Activated CD8-positive, alpha-beta T cell treated with anti-CD3 and anti-CD28 coated beads for 36 hours (primary cell): Measurements from ENCODE around the gene GOSR2. TPM values are rescaled to one million over a fixed set of nuclear protein-coding genes. Genes with fewer than 3 reads are reported as not detected.

Experiments used
- ATAC-seq: fragments of 200-7000 bp; cut with Tn5 transposase; one replicate; pipeline ENCODE4 v1.10.0; 2021; ENCODE audit warnings: mild to moderate bottlenecking, moderate library complexity
- CTCF ChIA-PET: fragments of 350-600 bp; sonication (Branson Sonifier 250); formaldehyde crosslinking; loops from one replicate; lab custom pipeline; 2021; ENCODE audit warnings: antibody characterized with exemption; lab: Charles Lee
- POLR2A ChIA-PET: fragments of 350-600 bp; sonication (Branson Sonifier 250); formaldehyde crosslinking; loops from one replicate; lab custom pipeline; 2021; ENCODE audit warnings: antibody characterized with exemption; lab: Charles Lee
- DNase-seq: peaks from one replicate; pipeline ENCODE4 v3.0.0-alpha.2; 2020
- H3K27ac Mint-ChIP-seq: one replicate; pipeline ENCODE4 v1.8.0; 2021; ENCODE audit warnings: mild to moderate bottlenecking, mixed read lengths
- H3K27me3 Mint-ChIP-seq: one replicate; pipeline ENCODE4 v1.8.0; 2021; ENCODE audit warnings: mixed read lengths
- H3K36me3 Mint-ChIP-seq: one replicate; pipeline ENCODE4 v1.8.0; 2021; ENCODE audit warnings: low read depth, mixed read lengths
- H3K4me1 Mint-ChIP-seq: one replicate; pipeline ENCODE4 v1.8.0; 2021; ENCODE audit warnings: low read depth, mixed read lengths
- H3K4me3 Mint-ChIP-seq: one replicate; pipeline ENCODE4 v1.8.0; 2021; ENCODE audit warnings: mild to moderate bottlenecking, moderate library complexity, mixed read lengths
- H3K9me3 Mint-ChIP-seq: one replicate; pipeline ENCODE4 v1.8.0; 2021; ENCODE audit warnings: mixed read lengths
- CTCF ChIP-seq: fragments of 200-600 bp; IDR thresholded peaks from one replicate; pipeline ENCODE4 v1.8.0; 2022; ENCODE audit warnings: antibody characterized with exemption, mild to moderate bottlenecking
- intact Hi-C: fragments of 100-400 bp; cut with micrococcal nuclease; formaldehyde crosslinking; loops from one replicate; pipeline ENCODE4 v1.10.0; 2022
- total RNA-seq, 2 experiments: library from RNA; stranded (reverse); gene quantifications; one replicate each; pipeline ENCODE4 v1.2.3, GENCODE V29; 2021

GOSR2 gene
- total RNA-seq, 2 experiments from 2014 or later: 44.8 to 50.0 TPM

GRCh38 chr17:46908068-46908737, 14.8 kb upstream of the GOSR2 start:
- no peak for DNase-seq
- TF ChIP-seq CTCF: no peak
- ChIA-PET POLR2A (no interaction called here), CTCF (interaction anchor here (1.4 kb wide), 1 partner anchor 33 kb away, joined by 3 read pairs; no protein-coding TSS in a partner anchor)
- H3K27ac Mint-ChIP-seq: no peak overlapping the region
- no peaks in the 10 kb centered on the region for H3K36me3 Mint-ChIP-seq
- no peak for ATAC-seq
- intact Hi-C loops: no loop called here
- peaks cover 3% of the 10 kb centered on the region for H3K4me1 Mint-ChIP-seq
- H3K9me3 Mint-ChIP-seq: no peaks in the 10 kb centered on the region
- no peak overlapping the region for H3K4me3 Mint-ChIP-seq
- H3K27me3 Mint-ChIP-seq: peaks cover 3% of the 10 kb centered on the region

GRCh38 chr17:46910179-46910927, 12.6 kb upstream of the GOSR2 start:
- CTCF ChIA-PET: interaction anchor here (2.7 kb wide), 1 partner anchor 32 kb away, joined by 9 read pairs; no protein-coding TSS in a partner anchor
- Mint-ChIP-seq H3K27ac (no peak overlapping the region), H3K4me3 (no peak overlapping the region), H3K27me3 (peaks cover 3% of the 10 kb centered on the region), H3K36me3 (no peaks in the 10 kb centered on the region), H3K4me1 (peaks cover 3% of the 10 kb centered on the region), H3K9me3 (no peaks in the 10 kb centered on the region)
- TF ChIP-seq CTCF: no peak
- DNase-seq: no peak
- no peak for ATAC-seq
- intact Hi-C loops: no loop called here
- POLR2A ChIA-PET: no interaction called here

- CTCF ChIA-PET: interaction anchor here (2.7 kb wide), 1 partner anchor 31 kb away, joined by 9 read pairs; no protein-coding TSS in a partner anchor
- Mint-ChIP-seq H3K27me3 (peaks cover 3% of the 10 kb centered on the region), H3K4me1 (no peaks in the 10 kb centered on the region), H3K9me3 (no peaks in the 10 kb centered on the region), H3K36me3 (no peaks in the 10 kb centered on the region), H3K27ac (no peak overlapping the region), H3K4me3 (no peak overlapping the region)
- ATAC-seq (no peak), DNase-seq (no peak)
- POLR2A ChIA-PET: interaction anchor here (0.5 kb wide), 1 partner anchor 715 kb away, joined by 4 read pairs; no protein-coding TSS in a partner anchor
- no peak for TF ChIP-seq CTCF
- intact Hi-C loops: no loop called here
Measured at GRCh38 chr17:46911311-46911710, 11.6 kb upstream of the GOSR2 start.

GRCh38 chr17:46915596-46915995, 7.4 kb upstream of the GOSR2 start:
- Mint-ChIP-seq H3K27me3 (no peaks in the 10 kb centered on the region), H3K9me3 (no peaks in the 10 kb centered on the region), H3K27ac (no peak overlapping the region), H3K4me3 (no peak overlapping the region), H3K36me3 (no peaks in the 10 kb centered on the region), H3K4me1 (no peaks in the 10 kb centered on the region)
- POLR2A ChIA-PET: no interaction called here
- ATAC-seq (no peak), DNase-seq (no peak)
- intact Hi-C loops: no loop called here
- no peak for TF ChIP-seq CTCF
- CTCF ChIA-PET: no interaction called here

- ATAC-seq (no peak), DNase-seq (no peak)
- Mint-ChIP-seq H3K9me3 (no peaks in the 10 kb centered on the region), H3K27me3 (no peaks in the 10 kb centered on the region), H3K4me3 (no peak overlapping the region), H3K36me3 (no peaks in the 10 kb centered on the region), H3K27ac (no peak overlapping the region), H3K4me1 (no peaks in the 10 kb centered on the region)
- POLR2A ChIA-PET: no interaction called here
- intact Hi-C loops: no loop called here
- CTCF ChIA-PET: no interaction called here
- TF ChIP-seq CTCF: no peak
Measured at GRCh38 chr17:46916211-46916610, 6.7 kb upstream of the GOSR2 start.
